ENCODE data around the gene ATP7A.
"Not testable (repeated sequence)": the region's sequence is repeated elsewhere in the genome, so short reads cannot be mapped to it uniquely, and the experiment has no call there.

Gene ATP7A

DNA sequence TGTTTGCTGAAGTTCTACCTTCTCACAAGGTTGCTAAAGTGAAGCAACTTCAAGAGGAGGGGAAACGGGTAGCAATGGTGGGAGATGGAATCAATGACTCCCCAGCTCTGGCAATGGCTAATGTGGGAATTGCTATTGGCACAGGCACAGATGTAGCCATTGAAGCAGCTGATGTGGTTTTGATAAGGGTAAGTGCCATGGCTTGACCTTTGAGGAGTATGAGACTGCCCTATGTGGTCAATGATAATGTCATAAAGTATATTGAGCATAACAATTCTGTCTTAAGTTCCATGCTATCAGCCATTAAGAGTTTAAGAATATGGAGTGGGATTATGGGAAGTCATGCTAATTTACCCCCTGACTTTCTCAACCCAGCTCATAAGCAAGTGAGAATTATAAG, 132.1 kb downstream of the ATP7A start:
- DNase-seq: no peak

DNA sequence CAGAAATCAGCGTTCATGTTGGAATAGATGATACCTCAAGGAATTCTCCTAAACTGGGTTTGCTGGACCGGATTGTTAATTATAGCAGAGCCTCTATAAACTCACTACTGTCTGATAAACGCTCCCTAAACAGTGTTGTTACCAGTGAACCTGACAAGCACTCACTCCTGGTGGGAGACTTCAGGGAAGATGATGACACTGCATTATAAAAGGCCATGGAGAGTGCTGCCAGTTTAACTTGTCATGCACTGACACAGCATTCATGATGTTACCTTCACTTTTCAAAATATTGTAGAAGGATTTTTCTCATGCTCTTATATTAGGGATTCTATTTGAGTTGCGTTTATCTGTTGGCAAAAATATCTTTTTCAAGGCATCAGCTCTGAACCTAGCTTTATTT, 135.9 kb downstream of the ATP7A start:
- no peak for DNase-seq

DNA sequence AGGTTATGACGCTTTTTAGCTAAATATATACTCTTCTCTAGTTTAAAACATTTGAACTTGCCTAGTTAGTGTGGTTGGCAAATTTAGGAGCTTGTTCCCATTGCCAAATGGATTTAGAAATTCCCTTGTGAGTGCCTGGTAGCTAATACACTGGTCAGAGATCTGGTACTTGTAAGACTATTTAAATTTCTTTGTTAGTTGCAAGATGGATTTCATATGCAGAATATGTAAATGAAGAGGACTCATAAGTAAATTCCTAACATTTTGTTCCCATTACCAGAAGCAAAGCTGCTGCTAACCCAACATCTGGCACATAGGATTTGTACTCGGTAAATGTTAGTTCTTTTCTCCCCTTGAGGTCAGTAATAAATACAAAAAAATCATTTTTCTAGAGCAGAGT, 137.6 kb downstream of the ATP7A start:
- no peak for DNase-seq

DNA sequence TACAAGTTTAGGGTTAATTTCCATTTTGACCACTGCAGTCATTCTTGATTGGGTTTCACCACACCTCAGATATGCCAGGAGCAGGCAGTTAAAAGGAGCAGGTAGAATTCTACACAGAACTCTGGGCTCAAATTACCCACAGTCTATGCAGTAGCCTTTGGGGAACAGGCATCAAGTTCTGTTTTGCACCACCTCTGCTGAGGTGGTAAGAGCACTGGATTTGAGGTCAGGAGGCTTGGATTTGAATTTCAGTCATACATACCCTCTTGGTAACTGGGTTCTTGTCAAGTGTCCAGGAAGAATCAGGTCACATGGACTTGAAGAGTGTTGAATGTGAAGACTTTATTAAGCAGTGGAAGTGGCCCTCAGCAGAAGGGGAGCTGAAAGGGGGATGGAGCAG, 153.2 kb downstream of the ATP7A start:
- DNase-seq: no peak

DNA sequence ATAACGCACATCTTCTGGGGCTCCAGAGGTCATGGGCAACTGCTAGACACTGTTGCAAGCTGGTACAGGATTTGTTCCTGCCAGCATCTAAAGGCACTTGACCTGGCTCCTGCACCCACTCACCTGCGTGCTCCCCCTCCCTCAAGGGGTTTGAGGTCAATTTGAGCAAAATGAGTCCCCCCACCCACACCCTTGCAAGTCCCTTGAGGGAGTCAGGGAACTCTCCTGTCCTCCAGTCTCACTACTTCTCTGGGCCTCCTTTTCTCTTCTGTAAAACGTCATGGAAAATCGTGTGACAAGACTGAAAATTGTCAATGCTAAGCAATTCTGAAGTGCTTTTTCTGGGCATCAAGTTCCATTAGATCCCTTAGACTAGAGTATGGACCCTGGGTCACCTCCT, 153.7 kb downstream of the ATP7A start:
- no peak for DNase-seq

DNA sequence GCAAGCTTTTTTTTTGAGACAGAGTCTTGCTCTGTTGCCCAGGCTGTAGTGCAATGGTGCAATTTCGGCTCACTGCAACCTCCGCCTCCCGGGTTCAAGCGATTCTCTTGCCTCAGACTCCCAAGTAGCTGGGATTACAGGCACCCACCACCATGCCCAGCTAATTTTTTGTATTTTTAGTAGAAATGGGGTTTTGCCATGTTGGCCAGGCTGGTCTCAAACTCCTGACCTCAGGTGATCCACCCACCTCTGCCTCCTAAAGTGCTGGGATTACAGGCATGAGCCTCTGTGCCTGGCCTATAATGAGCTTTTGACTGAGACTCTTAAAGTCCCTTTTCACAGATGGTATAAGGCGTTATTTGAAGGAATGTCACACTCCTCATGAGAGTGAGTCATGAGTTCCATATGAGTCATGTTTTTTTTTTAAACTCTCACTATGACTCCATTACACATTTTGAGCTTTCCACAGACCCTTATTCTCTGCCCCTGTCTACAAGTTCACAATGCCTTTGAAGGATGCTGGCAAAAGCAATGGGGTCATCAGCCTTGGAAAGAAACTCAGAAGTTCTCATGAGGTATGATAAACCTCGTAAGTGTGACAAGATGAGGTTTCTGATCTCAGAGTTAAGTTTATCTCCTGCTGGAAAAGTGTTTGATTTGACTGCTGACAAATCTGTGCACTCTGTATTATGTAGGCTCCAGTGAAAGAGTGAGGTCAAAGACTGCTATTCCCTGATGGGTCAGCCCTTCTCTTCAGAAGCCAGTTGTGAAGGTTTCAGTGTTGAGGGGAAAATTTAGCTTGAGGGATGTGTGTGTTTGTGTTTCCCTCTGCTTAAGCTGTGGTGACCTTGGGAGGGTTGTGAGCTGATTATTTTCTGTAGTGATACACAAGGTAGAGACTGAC, 154.5 kb downstream of the ATP7A start:
- DNase-seq: not testable (repeated sequence)

DNA sequence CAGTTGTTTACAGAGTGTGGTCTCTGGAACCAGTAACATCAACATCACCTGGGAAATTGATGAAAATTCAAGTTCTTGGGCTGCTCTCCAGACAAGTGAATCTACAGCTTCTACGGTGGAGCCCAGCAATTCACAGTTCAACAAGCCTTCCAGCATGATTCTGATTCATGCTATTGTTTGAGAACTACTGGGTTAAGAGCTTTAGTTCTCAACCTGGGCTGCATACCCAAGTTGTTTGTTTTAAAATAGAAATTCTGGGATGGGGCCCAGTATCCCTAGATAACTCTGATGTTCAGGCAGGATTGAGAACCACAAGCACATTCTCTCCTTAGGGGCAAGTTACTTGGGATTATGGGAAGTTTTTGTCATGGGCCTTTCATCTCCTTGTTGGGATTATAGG, 155.6 kb downstream of the ATP7A start:
- no peak for DNase-seq

DNA sequence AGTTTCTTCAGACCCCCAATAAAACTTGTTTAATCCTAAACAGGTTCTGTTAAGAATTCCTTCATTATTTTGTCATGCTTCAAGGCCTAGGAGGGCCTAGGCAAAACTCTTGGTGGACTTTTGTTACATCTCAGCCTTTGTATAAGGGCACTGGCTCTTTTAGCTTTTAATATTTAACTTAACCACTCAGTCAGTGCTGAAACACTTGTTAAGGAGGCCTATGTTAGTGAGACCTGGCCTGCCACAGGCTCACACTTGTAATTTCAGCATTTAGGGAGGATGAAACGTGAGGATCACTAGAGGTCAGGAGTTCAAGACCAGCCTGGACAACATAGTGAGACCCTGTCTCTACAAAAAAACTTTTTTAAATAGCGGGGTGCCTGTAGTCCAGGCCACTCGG, 160.8 kb downstream of the ATP7A start:
- no peak for DNase-seq

DNA sequence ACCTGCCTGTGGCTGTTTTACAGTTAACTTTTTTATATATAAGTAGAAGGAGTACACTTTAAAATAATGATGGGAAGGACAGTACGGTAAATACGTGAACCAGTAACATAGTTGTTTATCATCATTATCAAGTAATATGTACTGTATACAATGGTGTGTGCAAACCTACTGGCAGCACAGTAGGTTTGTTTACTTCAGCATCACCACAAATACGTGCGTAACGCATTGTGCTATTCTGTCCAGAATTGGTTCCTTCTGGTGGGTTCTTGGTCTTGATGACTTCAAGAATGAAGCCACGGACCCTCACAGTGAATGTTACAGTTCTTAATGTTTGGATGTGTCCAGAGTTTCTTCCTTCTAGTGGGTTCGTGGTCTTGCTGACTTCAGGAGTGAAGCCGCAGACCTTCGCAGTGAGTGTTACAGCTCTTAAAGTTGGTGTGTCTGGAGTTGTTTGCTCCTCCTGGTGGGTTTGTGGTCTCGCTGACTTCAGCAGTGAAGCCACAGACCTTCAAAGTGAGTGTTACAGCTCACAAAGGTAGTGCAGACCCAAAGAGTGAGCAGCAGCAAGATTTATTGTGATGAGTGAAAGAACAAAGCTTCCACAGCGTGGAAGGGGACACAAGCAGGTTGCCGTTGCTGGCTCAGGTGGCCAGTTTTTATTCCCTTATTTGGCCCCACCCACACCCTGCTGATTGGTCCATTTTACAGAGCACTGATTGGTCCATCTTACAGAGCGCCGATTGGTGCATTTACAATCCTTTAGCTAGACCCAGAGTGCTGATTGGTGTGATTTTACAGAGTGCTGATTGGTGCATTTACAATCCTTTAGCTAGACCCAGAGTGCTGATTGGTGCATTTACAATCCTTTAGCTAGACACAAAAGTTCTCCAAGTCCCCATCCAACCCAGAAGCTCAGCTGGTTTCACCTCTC, 162.9 kb downstream of the ATP7A start:
- not testable (repeated sequence) for DNase-seq

DNA sequence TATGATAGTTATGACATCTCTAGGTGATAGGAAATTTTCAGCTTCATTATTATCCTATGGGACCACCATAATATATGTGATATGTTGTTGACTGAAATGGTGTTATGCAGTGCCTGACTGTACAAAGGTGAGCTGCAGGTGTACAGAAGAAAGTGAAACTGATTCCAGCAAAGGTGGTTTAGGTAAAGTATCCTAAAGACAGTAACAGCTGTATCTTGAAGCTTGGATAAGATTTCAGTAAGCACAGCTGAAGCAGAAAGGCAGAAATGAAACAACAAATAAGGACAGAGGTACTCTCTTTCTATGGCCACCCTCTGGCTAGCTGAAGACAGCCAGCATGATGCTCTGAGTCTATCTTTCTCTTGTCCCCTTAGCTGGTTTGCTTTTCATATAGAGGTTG, 163.6 kb downstream of the ATP7A start:
- no peak for DNase-seq

DNA sequence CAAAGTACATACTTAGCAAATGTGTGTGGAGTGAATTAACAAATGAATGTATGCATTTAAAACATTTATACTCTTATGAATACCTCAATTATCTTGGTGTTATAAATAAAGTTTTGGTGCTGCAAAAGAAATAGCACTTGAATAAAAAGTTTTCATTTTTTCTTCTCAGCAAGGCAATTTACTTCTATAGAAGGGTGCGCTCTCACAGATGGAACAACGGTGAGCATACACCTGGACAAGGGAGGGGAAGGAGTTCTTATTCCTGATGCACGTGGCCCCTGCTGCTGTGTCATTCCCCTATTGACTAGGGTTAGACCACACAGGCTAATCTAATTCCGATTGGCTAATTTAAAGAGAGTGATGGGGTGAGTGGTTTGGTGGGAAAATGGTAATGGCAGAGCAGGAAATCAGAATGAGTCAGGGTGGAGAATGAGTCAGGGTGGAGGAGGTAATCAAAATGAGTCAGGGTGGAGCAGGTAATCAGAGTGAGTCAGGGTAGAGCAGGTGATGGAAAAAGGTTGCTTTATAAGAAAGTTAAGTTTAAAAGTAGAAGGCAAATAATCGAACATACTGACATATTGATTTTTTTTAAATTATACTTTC, 165.4 kb downstream of the ATP7A start:
- no peak for DNase-seq

DNA sequence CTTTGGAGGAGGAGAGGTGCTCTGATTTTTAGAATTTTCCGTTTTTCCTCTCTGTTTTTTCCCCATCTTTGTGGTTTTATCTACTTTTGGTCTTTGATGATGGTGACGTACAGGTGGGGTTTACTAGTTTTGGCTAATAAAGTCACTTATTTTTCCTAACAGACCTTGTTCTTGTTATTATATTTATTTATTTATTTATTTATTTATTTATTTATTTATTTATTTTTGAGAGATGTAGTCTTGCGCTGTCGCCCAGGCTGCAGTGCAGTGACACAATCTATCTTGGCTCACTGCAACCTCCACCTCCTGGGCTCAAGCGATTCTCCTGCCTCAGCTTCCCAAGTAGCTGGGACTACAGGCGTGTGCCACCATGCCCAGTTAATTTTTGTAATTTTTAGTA, 170.9 kb downstream of the ATP7A start:
- DNase-seq: not testable (repeated sequence)

DNA sequence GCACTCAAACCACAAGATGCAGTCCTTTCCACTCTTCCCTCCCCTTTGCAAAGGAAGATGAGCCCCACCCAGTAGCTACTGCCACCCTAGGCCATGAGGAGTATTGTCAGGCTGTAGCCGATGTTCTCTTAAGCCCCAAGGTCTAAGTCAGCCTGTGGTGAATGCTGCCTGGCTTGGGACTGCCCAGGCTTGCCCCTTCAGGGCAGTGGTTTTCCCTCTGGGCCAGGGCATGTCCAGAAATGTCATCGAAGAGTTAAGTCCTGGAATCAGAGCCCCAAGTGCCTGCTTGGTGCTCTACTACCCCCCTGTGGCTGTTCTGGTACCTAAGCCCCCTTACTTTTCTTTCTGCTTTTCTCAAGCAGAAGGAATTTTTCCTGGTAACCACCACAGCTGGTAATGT, 181.8 kb downstream of the ATP7A start:
- DNase-seq: no peak

DNA sequence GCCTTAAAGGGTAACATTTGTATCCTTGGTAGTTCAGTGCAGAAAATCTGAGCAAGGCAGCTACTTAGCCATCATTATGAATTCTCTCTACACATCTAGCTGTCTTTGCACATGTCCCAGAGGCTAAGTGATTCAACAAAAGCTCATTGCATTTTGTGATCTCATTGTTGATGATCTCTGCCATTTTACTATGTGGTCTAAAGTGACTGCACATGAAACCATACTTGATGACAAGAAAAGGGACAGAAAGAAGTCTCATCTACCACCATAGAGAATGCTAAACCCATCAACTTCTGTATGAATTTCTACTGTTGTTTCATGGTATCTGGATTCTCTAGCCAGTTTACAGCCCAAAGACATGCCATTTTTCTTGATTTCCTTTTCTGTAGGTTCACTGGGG, 187.6 kb downstream of the ATP7A start:
- DNase-seq: no peak

Data from NCI-H524 treated with DMSO at 0.1 percent for 48 hours (cell line).